GM19043 (cell line): ENCODE measurements around the gene TAPT1.

Experiments used
- ATAC-seq: cut with Tn5 transposase; IDR thresholded peaks from one replicate; pipeline ENCODE4 v1.9.1; 2021; ENCODE audit warnings: low read depth; ENCODE audit not compliant: unreplicated experiment

TAPT1 gene

DNA sequence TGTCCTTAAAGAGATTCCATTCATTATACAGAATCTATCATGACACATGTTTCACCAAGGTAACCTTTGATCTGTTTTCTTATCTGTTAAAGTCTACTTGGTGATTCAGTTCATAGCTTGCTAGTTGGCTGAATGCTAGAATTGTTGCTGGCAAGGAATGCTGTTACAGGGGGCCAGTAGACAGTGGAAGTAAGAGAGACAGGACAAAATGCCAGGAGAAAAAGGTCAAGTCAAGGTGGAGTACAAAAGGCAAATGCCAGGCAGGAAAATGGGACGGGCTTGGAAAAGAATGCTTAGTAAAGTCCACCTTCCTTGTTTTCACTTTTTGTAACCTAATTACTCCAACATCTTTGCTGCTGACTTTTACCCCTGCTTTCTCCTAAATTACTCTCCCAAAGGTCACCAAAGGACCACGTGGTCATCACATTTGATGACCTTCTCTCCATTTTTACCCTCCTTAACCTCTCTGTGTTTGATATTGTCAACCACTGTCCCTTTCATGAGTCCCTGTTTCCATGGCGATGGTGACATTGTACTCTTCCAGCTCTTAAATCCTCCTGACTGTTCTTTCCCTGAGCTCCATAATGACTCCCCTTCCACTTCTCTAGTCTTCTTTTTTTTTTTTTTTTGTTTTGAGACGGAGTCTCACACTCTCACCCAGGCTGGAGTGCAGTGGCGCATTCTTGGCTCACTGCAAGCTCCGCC, 24.5 kb upstream of the TAPT1 start:
- no peak for ATAC-seq

DNA sequence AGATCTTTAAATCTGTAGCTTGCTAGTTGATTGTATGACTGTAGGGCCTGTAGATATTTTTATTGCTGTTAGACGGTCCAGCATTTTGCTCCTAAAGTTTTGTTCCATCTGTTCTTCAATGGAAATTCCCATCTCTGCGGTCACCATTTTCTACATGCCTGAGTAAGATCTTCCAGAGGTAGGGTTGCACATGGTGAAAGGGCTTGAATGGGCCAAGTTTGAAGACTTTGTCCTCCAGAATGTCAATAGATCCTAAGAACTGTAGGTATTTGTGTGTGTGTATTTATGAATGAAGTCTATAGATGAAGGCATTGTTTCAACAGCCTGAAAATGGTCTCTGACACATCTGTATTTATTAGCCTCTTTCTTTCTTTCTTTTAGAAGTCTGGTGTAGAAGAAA, 22.3 kb upstream of the TAPT1 start:
- ATAC-seq = no peak

DNA sequence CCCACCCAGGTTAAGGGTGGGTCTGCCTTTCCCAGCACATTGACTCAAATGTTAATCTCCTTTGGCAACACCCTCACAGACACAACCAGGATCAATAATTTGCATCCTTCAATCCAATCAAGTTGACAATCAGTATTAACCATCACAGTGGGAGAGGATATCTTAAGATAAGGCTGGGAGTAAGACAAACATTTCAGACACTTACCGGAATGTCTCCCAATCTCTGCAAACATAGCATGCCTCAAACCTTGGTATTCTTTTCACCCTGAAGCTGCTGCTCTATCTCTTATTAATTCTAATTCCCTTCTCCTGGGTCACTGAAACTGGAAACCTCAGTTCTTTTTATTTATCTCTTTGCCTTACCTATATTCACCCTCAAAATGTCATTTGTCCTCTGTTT, 19.0 kb upstream of the TAPT1 start:
- ATAC-seq = no peak

DNA sequence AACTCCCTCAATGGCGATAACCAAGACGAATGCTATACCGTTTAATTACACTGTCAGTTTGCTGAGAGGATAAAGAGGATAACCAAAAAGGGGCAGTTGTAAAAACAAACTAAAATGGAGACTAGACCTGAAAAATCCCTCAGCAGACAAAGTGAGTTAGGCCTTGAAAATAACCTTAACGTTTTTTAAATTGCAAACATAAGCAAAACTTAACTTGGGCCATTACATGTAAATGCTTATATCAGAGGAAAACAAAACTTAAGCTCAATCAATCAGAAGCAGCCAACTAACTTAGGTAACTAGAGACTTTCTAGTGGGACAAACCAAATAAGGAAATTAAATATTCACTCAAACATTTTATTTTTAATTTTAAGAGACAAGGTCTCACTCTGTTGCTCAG, 17.0 kb upstream of the TAPT1 start:
- ATAC-seq = no peak

- no peak for ATAC-seq
Measured at GRCh38 chr4:16240300-16240699, 14.0 kb upstream of the TAPT1 start.

- ATAC-seq = no peak
Measured at GRCh38 chr4:16239086-16239485, 12.8 kb upstream of the TAPT1 start.

GRCh38 chr4:16238327-16238726, 12.1 kb upstream of the TAPT1 start:
- ATAC-seq = no peak

DNA sequence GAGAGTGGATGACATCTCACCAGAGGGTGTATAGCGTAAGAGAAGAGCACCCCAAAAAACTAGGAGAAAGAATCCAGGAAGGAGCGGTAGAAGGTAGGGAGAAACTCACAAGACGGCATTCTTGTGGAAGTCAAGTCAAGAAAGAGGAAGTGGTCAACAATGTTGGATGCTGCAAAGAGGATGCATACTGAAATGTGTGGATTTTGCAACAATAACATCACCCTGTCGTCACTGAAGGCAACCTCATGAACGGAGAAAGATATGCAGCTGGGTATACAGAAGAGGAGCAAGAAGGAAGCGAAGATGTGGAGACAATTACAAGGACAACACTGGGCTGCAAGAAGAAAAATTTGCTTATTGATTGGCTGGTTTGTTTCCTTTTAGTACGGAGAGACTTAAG, 11.4 kb upstream of the TAPT1 start:
- ATAC-seq = no peak

DNA sequence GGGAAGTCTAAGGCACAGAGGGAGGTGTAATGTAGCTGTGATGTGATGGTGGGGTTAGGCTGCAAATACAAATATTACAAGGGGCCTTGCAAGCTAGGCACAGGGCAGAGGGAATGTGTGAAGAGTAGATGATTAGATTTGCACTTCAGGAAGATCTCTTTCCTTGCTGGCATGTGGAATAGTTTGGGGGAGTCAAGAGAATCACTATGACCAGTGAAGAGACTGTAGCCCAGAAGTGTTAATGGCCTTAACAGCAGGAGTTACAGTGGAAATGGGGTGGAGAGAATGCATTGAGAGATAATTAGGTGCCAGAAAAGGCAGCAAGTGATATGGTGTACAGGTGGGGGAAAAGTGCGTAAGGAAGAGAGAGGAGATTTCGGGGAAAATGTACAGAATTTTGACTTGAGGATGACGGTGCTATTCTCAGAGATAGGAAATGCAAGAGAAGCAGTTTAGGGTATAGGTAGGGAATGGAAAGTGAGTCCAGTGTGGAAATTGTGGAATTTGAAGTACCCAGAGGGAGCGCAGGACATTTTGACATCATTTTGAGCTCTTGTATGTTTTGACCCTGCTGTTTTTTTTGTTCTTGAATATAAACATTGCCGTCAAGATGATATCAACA, 10.2 kb upstream of the TAPT1 start:
- ATAC-seq = no peak

DNA sequence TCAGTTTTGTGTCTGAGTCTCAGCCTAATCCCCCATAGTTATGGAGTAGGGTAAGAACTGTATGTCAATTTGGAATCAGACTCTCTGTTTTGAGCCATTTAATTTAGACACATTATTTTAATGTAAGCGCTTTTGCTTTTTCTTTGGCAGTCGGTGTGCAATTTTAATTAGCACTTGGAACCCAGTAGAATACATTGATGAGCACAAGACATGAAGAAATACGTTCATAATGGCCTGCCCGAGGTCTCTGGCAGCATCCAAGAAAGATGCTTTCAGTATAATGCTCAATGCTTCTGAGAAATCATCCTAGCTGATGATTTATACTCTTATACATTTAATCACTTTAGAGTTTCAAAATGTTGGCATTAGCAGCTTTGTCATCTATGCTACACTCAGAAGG, 8.9 kb upstream of the TAPT1 start:
- no peak for ATAC-seq

DNA sequence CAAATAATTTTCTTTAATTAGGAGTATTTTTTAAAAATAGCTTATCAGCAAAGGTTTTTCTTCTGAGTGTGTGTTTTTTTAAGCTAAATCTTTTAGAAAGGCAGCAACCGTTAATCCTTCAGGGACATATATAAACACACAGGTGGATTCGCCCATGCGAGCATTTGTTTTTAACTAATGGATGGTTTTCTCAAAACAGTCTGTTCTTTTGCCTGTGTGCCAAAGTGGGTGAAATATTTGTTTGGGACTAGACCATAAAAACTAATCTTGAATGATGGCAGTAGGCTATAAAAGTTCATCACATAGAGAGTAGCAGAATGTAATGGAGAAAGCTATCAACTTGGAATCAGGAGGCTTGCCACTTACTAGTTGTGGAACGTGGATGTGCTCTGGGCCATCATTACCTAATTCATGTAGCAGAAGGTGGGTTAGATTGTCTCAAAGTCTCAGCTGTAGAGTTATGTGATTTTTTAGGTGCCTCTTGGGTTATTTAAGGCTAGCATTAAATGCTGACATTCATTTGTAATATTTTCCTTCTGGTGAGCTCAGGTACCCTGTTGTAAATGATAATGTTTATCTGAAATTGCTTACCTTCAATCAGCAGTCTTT, 7.4 kb upstream of the TAPT1 start:
- no peak for ATAC-seq

GRCh38 chr4:16231570-16232245, 5.4 kb upstream of the TAPT1 start:
- ATAC-seq = no peak

DNA sequence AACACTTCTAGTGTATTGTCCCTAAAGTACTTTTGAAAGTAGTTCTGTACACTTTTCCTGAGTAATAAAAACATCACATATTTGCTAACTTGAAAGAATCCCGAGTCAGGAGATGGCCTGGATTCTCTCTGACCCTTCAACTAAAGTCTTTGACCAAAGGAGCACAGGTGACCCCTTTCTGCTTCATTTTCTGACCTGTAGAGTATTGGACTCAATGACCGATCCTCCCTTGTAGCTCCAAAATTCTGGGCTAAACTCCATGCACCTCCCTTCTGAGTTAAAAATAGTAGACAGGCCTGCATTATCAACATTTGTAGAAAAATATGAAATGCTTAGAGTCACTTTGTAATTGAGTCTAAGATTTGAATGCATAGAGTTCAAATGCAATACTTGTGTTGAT, 4.0 kb upstream of the TAPT1 start:
- ATAC-seq = no peak

DNA sequence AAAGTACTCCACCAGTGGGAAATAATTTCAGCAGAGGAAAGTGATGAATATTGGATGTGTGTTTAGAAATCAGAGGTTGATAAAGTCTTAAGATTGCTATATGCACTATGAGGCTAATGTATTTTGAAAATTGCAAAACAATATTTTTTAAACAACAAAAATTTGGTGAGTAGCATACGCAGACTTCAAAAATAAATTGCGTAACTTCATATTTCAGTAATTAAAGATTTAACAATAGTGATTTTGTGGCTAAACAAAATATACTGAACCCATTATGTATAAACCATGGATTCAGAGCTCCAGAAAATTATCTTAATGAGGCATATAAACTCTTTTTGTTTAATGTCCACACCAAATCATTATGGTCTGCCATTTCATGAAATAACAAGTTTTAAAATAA, 3.3 kb upstream of the TAPT1 start:
- no peak for ATAC-seq

GRCh38 chr4:16227462-16227868, 1.2 kb upstream of the TAPT1 start:
- no peak for ATAC-seq

GRCh38 chr4:16226816-16227461, 668 bp upstream of the TAPT1 start:
- ATAC-seq = peak; percentile 32

GRCh38 chr4:16225167-16225862, 956 bp downstream of the TAPT1 start:
- no peak for ATAC-seq

DNA sequence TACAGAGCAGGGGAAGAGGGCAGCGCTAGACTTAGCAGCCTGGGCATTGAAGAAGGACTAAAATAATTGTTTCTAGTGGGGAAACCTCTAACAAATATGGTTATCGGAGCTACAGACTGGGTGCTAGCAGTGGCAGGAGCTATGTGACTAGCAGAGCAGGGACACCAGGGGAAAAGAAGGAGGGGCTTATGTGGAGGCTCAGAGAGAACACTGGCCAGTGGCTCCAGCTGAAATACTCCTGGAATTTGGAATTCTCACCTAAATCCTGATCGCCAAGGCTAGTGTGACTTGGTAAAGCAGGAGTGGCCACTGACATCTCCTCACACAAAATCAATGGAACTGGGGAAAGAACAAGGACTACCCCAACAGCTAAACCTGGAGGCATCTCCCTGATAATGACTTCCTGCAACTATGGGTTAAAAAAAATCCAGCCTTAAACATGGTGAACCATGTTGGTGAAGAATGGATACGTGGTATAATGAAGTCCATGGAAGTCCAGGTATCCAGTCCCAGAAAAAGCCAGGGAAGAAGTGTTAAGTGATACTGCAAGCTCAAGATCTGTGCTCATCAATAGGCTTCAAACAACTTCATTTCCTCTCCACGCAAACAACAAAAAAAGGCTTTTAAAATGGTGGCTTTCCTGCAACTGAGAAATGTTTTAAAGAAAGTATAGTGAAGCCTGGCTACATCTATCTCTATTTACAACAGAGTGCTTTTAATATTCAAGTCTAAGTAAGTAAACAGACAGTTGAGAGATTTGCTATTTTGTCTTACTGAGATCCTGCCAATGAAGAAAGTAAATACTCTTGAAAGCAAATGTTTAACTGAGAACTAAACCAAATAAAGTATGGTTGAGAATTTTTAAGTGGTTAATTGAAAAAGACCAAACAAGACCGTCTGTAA, 1.8 kb downstream of the TAPT1 start:
- no peak for ATAC-seq

- no peak for ATAC-seq
Measured at GRCh38 chr4:16222957-16223527, 3.2 kb downstream of the TAPT1 start.
